HepG2 (cell line): ENCODE data around the gene SMIM36. TPM values are rescaled to one million over a fixed set of nuclear protein-coding genes. Genes with fewer than 3 reads are reported as not detected.

ENCODE experiments used
- AGO2 ChIP-seq: fragments of 200-400 bp; formaldehyde crosslinking; optimal IDR thresholded peaks from 2 replicates; pipeline ENCODE3; 2017; ENCODE audit warnings: mild to moderate bottlenecking, low read depth, low read length, moderate library complexity
- AKAP8 ChIP-seq: sonication (generic); formaldehyde crosslinking; IDR thresholded peaks from 2 replicates; pipeline ENCODE4 v1.5.1; 2020; ENCODE audit warnings: mild to moderate bottlenecking, missing genetic modification reagents
- ARID4A ChIP-seq: sonication (generic); formaldehyde crosslinking; IDR thresholded peaks from 2 replicates; pipeline ENCODE4 v1.5.0; 2020; ENCODE audit warnings: mild to moderate bottlenecking, missing genetic modification reagents, borderline replicate concordance
- CREB3 ChIP-seq: sonication (generic); formaldehyde crosslinking; IDR thresholded peaks from 2 replicates; pipeline ENCODE4 v1.5.0; 2020; ENCODE audit warnings: missing genetic modification reagents
- ETV6 ChIP-seq: sonication (generic); formaldehyde crosslinking; conservative IDR thresholded peaks from 2 replicates; pipeline ENCODE4 v1.4.0; 2020; ENCODE audit warnings: missing genetic modification reagents
- NFKB2 ChIP-seq: sonication (generic); formaldehyde crosslinking; IDR thresholded peaks from 2 replicates; pipeline ENCODE4 v1.4.0; 2020; ENCODE audit warnings: missing genetic modification reagents, borderline replicate concordance
- PCBP2 ChIP-seq: fragments of 200-400 bp; formaldehyde crosslinking; optimal IDR thresholded peaks from 2 replicates; pipeline ENCODE3; 2018; ENCODE audit warnings: low read length, low read depth; ENCODE audit not compliant: poor library complexity, severe bottlenecking
- POLR2AphosphoS5 ChIP-seq: IDR thresholded peaks from 2 replicates; pipeline ENCODE4 v1.6.1; 2012; ENCODE audit warnings: low read depth, low read length
- RAD21 ChIP-seq: fragments of 450-650 bp; formaldehyde crosslinking; IDR thresholded peaks from 2 replicates; pipeline ENCODE4 v1.5.0; 2020; ENCODE audit warnings: mild to moderate bottlenecking
- RBAK ChIP-seq: sonication (generic); formaldehyde crosslinking; IDR thresholded peaks from 2 replicates; pipeline ENCODE4 v1.5.1; 2020; ENCODE audit warnings: mild to moderate bottlenecking, missing genetic modification reagents
- TBX2 ChIP-seq: sonication (generic); formaldehyde crosslinking; IDR thresholded peaks from 2 replicates; pipeline ENCODE4 v1.5.0; 2020; ENCODE audit warnings: missing genetic modification reagents, mild to moderate bottlenecking, borderline replicate concordance
- TFDP1 ChIP-seq: IDR thresholded peaks from 2 replicates; pipeline ENCODE4 v1.6.1; 2016; ENCODE audit warnings: missing compliant biosample characterization, missing genetic modification reagents, borderline replicate concordance
- U2AF1 ChIP-seq: fragments of 200-400 bp; formaldehyde crosslinking; optimal IDR thresholded peaks from 2 replicates; pipeline ENCODE3; 2017; ENCODE audit warnings: mild to moderate bottlenecking, low read depth, low read length
- ZBTB10 ChIP-seq: sonication (generic); formaldehyde crosslinking; IDR thresholded peaks from 2 replicates; pipeline ENCODE4 v1.4.0; 2020; ENCODE audit warnings: missing genetic modification reagents, borderline replicate concordance
- ZFP91 ChIP-seq: sonication (generic); formaldehyde crosslinking; IDR thresholded peaks from 2 replicates; pipeline ENCODE4 v1.9.0; 2022; ENCODE audit warnings: missing genetic modification reagents, mild to moderate bottlenecking, borderline replicate concordance
- ZNF121 ChIP-seq: sonication (generic); formaldehyde crosslinking; IDR thresholded peaks from 2 replicates; pipeline ENCODE4 v1.5.0; 2020; ENCODE audit warnings: mild to moderate bottlenecking, missing genetic modification reagents
- ZNF615 ChIP-seq: sonication (generic); formaldehyde crosslinking; IDR thresholded peaks from 2 replicates; pipeline ENCODE4 v1.5.0; 2020; ENCODE audit warnings: mild to moderate bottlenecking, missing genetic modification reagents, borderline replicate concordance
- polyA plus RNA-seq, 8 experiments: library from polyadenylated mRNA; depleted of rRNA in 3 of 8; stranded (reverse) in 7 of 8; unstranded in 1 of 8; fragments of >200 nt; fragmentation: Illumina TruSeq in 4 of 8; extraction: Trizol in 4 of 8; gene quantifications; 2 replicates each; pipeline versions ENCODE4 v1.2.1 to v1.2.3, GENCODE V29; 2011 to 2016; ENCODE audit warnings: low read depth in 4 of 8, missing spikeins in 1 of 8, mixed read lengths in 1 of 8; ENCODE audit not compliant: insufficient read depth in 1 of 8
- total RNA-seq, 5 experiments: library from RNA; depleted of rRNA; stranded (reverse); fragments of >200 nt; fragmentation: Illumina TruSeq; extraction: Trizol; gene quantifications; 2 replicates each; pipeline ENCODE4 v1.2.3, GENCODE V29; 2016; ENCODE audit warnings: low read depth in 1 of 5

The SMIM36 gene
- total and polyA plus RNA-seq, 2 of the 13 experiments (the other 11 are each of a cell fraction or from before 2014, with no cell fraction given), result not detected

- no peak for TF ChIP-seq ZBTB10 (CRISPR knock-in tag)
- peak; percentile 100 for TF ChIP-seq AGO2
- 0 out of 2 replicates have a peak, but pooled peaks have one; percentile 54 for TF ChIP-seq POLR2AphosphoS5
- peak; percentile 80 for TF ChIP-seq U2AF1
- no peak for TF ChIP-seq RBAK (CRISPR knock-in tag)
- no peak for TF ChIP-seq AKAP8
- TF ChIP-seq ZNF121 (CRISPR knock-in tag), result peak; percentile 75
- no peak for TF ChIP-seq ETV6 (CRISPR knock-in tag)
- TF ChIP-seq ARID4A, result peak; percentile 79
- TF ChIP-seq TFDP1 (CRISPR knock-in tag), result no peak
- TF ChIP-seq RAD21 (CRISPR knock-in tag), result no peak
- TF ChIP-seq ZFP91, result peak; percentile 72; the same call in 1 of the 2 replicates
- 0 out of 2 replicates have a peak, but pooled peaks have one; percentile 23 for TF ChIP-seq CREB3 (CRISPR knock-in tag)
- peak; percentile 65; the same call in 1 of the 2 replicates for TF ChIP-seq ZNF615 (CRISPR knock-in tag)
- no peak for TF ChIP-seq PCBP2
- peak; percentile 45; the same call in 1 of the 2 replicates for TF ChIP-seq NFKB2 (CRISPR knock-in tag)
- peak; percentile 73 for TF ChIP-seq TBX2 (CRISPR knock-in tag)
Measured at GRCh38 chr17:55421179-55421934, 89.9 kb downstream of the SMIM36 start, which contains the start of gene MMD (continued).
